ENCODE results near the gene TSPAN4. TPM values are rescaled to one million over a fixed set of nuclear protein-coding genes. Genes with fewer than 3 reads are reported as not detected.

Gene TSPAN4
- total and polyA plus RNA-seq, 10 of the 15 experiments (the other 5 are each of a cell fraction or from before 2014, with no cell fraction given) = 0.37 to 14.0 (median 8.5) TPM; not detected in 1

- TF ChIP-seq TBL1XR1 (IDR thresholded peaks at IDR 0.05; ENCODE audit: low read depth, low read length) = no peak
- 0 out of 2 replicates have a peak, but pooled peaks have one; percentile 28 for TF ChIP-seq STAT1 (conservative IDR thresholded peaks at IDR 0.05)
Observed at GRCh38 chr11:910589-911030, 68.0 kb downstream of the TSPAN4 start, which contains the start of gene CHID1 (continued).

GRCh38 chr11:911031-911889 lies 68.6 kb downstream of the TSPAN4 start:
- ChIA-PET POLR2A (interaction anchor here (0.6 kb wide), 1 partner anchor 16 kb away, joined by 3 read pairs; no protein-coding TSS in a partner anchor), SMC1A (ENCODE audit: uncharacterized antibody, unreplicated experiment) (no interaction called here), RAD21 (ENCODE audit: unreplicated experiment) (interaction anchor here (0.8 kb wide), 1 partner anchor 14 kb away, joined by 3 read pairs; the partner anchor contains the start of gene AP2A2), CTCF (interaction anchor here (0.8 kb wide), 1 partner anchor 63 kb away, joined by 3 read pairs; no protein-coding TSS in a partner anchor)
- DNase-seq (ENCODE audit: low read depth, low spot score) = no peak
- Histone ChIP-seq H3K9me3 (replicated peaks; ENCODE audit: control insufficient read depth, insufficient read depth, low read length) (no peaks in the 10 kb centered on the region), H3K27me3 (replicated peaks in 1 of 2; ENCODE audit: control insufficient read depth in 2 of 2, insufficient read depth in 2 of 2, low read length in 1 of 2) (no peaks in the 10 kb centered on the region), H4K20me1 (ENCODE audit: control insufficient read depth, insufficient read depth) (no peaks in the 10 kb centered on the region), H3K27ac (ENCODE audit: control insufficient read depth, insufficient read depth) (peak overlapping the region; percentile 70), H3K79me2 (ENCODE audit: control insufficient read depth, insufficient read depth, low read length) (peaks cover 19% of the 10 kb centered on the region), H3K9ac (ENCODE audit: control insufficient read depth, insufficient read depth, low read length) (peak overlapping the region; percentile 71), H3K36me3 (ENCODE audit: control insufficient read depth in 2 of 2, insufficient read depth in 2 of 2, low read length in 1 of 2) (no peaks in the 10 kb centered on the region), H3K4me2 (ENCODE audit: control insufficient read depth, insufficient read depth) (peak overlapping the region; percentile 72), H2AFZ (ENCODE audit: control insufficient read depth, low read depth, low read length) (peak overlapping the region; percentile 77), H3K4me1 (ENCODE audit: control insufficient read depth, insufficient read depth, low read length) (peaks cover 23% of the 10 kb centered on the region), H3K4me3 (peak overlapping the region; percentile 76)
- 2% methylated on average over 52 of the region's 68 CpGs for WGBS (ENCODE audit: insufficient coverage, insufficient replicate concordance, low lambda C conversion rate, missing lambda C conversion rate)
- in situ Hi-C loops (cut with MboI) (no loop called here), intact Hi-C loops (cut with micrococcal nuclease; ENCODE audit: unreplicated experiment) (loop anchor here (5.0 kb wide), 1 partner anchor 69 kb away; the partner anchor contains the start of genes POLR2L and TSPAN4)
- BruUV-seq (replicated peaks) = TSS peak; percentile 64
- no peak for FAIRE-seq
- ATAC-seq = peak; percentile 65
- TF ChIP-seq RBBP5 (conservative IDR thresholded peaks at IDR 0.05) (no peak), YBX1 (IDR thresholded peaks at IDR 0.05) (no peak), HDAC6 (IDR thresholded peaks at IDR 0.05; ENCODE audit: unreplicated experiment) (no peak), CREM (IDR thresholded peaks at IDR 0.05; ENCODE audit: low read depth) (no peak), TBL1XR1 (IDR thresholded peaks at IDR 0.05; ENCODE audit: low read depth, low read length) (no peak), MTA3 (IDR thresholded peaks at IDR 0.05; ENCODE audit: borderline replicate concordance, low read length) (no peak), RB1 (IDR thresholded peaks at IDR 0.05; ENCODE audit: borderline replicate concordance) (no peak), ZSCAN29 (IDR thresholded peaks at IDR 0.05) (no peak), SMAD1 (IDR thresholded peaks at IDR 0.05; ENCODE audit: low read depth, partially characterized antibody) (no peak), NRF1 (conservative IDR thresholded peaks at IDR 0.05; ENCODE audit: low read depth, low read length) (no peak), CEBPB (IDR thresholded peaks at IDR 0.05; ENCODE audit: borderline replicate concordance in 1 of 2, low read depth in 2 of 2, low read length in 2 of 2) (no peak), MEF2A (IDR thresholded peaks at IDR 0.05; ENCODE audit: insufficient read depth, low read depth, low read length) (no peak), SMAD5 (IDR thresholded peaks at IDR 0.05; ENCODE audit: low read depth) (no peak)
- TF ChIP-seq, protein P1, sequence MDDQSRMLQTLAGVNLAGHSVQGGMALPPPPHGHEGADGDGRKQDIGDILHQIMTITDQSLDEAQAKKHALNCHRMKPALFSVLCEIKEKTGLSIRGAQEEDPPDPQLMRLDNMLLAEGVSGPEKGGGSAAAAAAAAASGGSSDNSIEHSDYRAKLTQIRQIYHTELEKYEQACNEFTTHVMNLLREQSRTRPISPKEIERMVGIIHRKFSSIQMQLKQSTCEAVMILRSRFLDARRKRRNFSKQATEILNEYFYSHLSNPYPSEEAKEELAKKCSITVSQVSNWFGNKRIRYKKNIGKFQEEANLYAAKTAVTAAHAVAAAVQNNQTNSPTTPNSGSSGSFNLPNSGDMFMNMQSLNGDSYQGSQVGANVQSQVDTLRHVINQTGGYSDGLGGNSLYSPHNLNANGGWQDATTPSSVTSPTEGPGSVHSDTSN (IDR thresholded peaks at IDR 0.05; ENCODE audit: insufficient replicate concordance, low read depth, low read length) = no peak
- TF ChIP-seq, protein P2, sequence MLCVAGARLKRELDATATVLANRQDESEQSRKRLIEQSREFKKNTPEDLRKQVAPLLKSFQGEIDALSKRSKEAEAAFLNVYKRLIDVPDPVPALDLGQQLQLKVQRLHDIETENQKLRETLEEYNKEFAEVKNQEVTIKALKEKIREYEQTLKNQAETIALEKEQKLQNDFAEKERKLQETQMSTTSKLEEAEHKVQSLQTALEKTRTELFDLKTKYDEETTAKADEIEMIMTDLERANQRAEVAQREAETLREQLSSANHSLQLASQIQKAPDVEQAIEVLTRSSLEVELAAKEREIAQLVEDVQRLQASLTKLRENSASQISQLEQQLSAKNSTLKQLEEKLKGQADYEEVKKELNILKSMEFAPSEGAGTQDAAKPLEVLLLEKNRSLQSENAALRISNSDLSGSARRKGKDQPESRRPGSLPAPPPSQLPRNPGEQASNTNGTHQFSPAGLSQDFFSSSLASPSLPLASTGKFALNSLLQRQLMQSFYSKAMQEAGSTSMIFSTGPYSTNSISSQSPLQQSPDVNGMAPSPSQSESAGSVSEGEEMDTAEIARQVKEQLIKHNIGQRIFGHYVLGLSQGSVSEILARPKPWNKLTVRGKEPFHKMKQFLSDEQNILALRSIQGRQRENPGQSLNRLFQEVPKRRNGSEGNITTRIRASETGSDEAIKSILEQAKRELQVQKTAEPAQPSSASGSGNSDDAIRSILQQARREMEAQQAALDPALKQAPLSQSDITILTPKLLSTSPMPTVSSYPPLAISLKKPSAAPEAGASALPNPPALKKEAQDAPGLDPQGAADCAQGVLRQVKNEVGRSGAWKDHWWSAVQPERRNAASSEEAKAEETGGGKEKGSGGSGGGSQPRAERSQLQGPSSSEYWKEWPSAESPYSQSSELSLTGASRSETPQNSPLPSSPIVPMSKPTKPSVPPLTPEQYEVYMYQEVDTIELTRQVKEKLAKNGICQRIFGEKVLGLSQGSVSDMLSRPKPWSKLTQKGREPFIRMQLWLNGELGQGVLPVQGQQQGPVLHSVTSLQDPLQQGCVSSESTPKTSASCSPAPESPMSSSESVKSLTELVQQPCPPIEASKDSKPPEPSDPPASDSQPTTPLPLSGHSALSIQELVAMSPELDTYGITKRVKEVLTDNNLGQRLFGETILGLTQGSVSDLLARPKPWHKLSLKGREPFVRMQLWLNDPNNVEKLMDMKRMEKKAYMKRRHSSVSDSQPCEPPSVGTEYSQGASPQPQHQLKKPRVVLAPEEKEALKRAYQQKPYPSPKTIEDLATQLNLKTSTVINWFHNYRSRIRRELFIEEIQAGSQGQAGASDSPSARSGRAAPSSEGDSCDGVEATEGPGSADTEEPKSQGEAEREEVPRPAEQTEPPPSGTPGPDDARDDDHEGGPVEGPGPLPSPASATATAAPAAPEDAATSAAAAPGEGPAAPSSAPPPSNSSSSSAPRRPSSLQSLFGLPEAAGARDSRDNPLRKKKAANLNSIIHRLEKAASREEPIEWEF (IDR thresholded peaks at IDR 0.05; ENCODE audit: insufficient replicate concordance, low read depth, low read length) = no peak
